Keratinocyte (primary cell): ENCODE measurements around the gene ZIC5.

Experiments
- EZH2 ChIP-seq: IDR thresholded peaks from one replicate; pipeline ENCODE4 v1.6.1; 2012; ENCODE audit warnings: inconsistent platforms, mild to moderate bottlenecking, low read length, moderate library complexity
- TF ChIP-seq, protein P1 (sequence below), 3 experiments: IDR thresholded peaks in 1 of 3; conservative IDR thresholded peaks in 1 of 3; optimal IDR thresholded peaks in 1 of 3; 2 replicates in 2 of 3; 3 replicates in 1 of 3; pipeline versions ENCODE3 to v1.5.1; 2011; ENCODE audit warnings: low read length in 3 of 3, mild to moderate bottlenecking in 3 of 3, moderate library complexity in 2 of 3, control low read depth in 1 of 3, inconsistent platforms in 1 of 3; ENCODE audit not compliant: insufficient read depth in 2 of 3; ENCODE audit errors: extremely low read depth in 1 of 3

DNA sequence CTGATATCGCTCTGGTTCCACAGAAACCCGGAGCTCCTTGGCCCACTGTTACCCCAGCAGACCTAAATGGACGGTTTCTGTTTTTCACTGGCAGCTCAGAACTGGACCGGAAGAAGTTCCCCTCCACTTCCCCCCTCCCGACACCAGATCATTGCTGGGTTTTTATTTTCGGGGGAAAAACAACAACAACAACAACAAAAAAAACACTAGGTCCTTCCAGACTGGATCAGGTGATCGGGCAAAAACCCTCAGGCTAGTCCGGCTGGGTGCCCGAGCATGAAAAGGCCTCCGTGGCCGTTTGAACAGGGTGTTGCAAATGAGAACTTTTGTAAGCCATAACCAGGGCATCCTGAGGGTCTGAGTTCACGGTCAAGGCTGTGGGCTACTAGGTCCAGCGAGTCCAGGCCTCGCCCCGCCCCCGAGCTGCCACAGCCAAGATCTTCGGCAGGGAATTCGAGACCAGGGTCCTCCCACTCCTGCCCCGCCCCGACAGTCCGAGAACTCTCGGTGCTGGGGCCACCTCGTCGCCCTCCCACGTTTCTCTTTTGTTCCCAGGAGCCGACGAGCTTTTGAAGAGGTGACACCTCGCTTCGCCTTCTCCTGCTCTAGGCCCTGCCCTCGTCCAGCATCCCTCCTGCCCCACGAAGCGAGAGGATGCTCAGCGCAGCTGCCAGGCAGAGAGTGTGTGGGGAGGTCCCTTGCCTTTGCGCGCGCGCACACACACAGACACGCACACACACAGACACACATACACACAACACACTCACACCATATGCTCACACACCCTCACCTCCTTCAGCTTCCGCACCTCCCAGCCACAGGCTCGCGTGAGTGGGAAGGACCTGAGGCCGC, 18.8 kb upstream of the ZIC5 start:
- TF ChIP-seq, protein P1, sequence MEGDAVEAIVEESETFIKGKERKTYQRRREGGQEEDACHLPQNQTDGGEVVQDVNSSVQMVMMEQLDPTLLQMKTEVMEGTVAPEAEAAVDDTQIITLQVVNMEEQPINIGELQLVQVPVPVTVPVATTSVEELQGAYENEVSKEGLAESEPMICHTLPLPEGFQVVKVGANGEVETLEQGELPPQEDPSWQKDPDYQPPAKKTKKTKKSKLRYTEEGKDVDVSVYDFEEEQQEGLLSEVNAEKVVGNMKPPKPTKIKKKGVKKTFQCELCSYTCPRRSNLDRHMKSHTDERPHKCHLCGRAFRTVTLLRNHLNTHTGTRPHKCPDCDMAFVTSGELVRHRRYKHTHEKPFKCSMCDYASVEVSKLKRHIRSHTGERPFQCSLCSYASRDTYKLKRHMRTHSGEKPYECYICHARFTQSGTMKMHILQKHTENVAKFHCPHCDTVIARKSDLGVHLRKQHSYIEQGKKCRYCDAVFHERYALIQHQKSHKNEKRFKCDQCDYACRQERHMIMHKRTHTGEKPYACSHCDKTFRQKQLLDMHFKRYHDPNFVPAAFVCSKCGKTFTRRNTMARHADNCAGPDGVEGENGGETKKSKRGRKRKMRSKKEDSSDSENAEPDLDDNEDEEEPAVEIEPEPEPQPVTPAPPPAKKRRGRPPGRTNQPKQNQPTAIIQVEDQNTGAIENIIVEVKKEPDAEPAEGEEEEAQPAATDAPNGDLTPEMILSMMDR (optimal IDR thresholded peaks at IDR 0.05 in 1 of 3, IDR thresholded peaks at IDR 0.05 in 1 of 3, conservative IDR thresholded peaks at IDR 0.05 in 1 of 3; ENCODE audit: extremely low read depth in 1 of 3, insufficient read depth in 2 of 3, low read length in 3 of 3): no peak
- peak; percentile 80 for TF ChIP-seq EZH2
